Panc1 (cell line): ENCODE results near the gene ZDHHC11. TPM values are rescaled to one million over a fixed set of nuclear protein-coding genes. Genes with fewer than 3 reads are reported as not detected.

Experiments used
- ATAC-seq: fragments of 200-7000 bp; cut with Tn5 transposase; 2 replicates; pipeline ENCODE4 v1.9.1; 2020; ENCODE audit warnings: mild to moderate bottlenecking, moderate library complexity
- BruUV-seq: library from RNA; stranded (reverse); fragments of 400-500 nt; replicated peaks from 2 replicates; lab custom pipeline; 2021; lab: Mats Ljungman, UMichigan
- CTCF ChIA-PET: fragments of 300-600 bp; sonication (Branson Sonifier 250); formaldehyde crosslinking; loops from one replicate; lab custom pipeline; 2022; ENCODE audit warnings: antibody characterized with exemption; lab: Charles Lee
- POLR2A ChIA-PET: fragments of 300-600 bp; sonication (Branson Sonifier 250); formaldehyde crosslinking; loops from one replicate; lab custom pipeline; 2022; ENCODE audit warnings: antibody characterized with exemption; lab: Charles Lee
- DNase-seq: peaks from one replicate; pipeline ENCODE4 v3.0.0-alpha.2; 2010; ENCODE audit warnings: low read depth, low spot score
- H3K27ac ChIP-seq: 2 replicates; pipeline ENCODE4 v1.5.1; 2011; ENCODE audit warnings: mild to moderate bottlenecking, low read length, inconsistent platforms
- H3K27me3 ChIP-seq: fragments of 200-500 bp; sonication (Bioruptor generic); 2 replicates; pipeline ENCODE4 v1.6.0; 2014; ENCODE audit warnings: low read length, inconsistent platforms; ENCODE audit not compliant: control insufficient read depth, insufficient read depth
- H3K36me3 ChIP-seq: fragments of 200-500 bp; sonication (Bioruptor generic); 2 replicates; pipeline ENCODE4 v1.5.1; 2014; ENCODE audit warnings: inconsistent platforms, mild to moderate bottlenecking, low read length, moderate library complexity; ENCODE audit not compliant: control insufficient read depth, insufficient read depth
- H3K4me1 ChIP-seq: 2 replicates; pipeline ENCODE4 v1.5.1; 2011; ENCODE audit warnings: inconsistent platforms, mild to moderate bottlenecking, low read length, moderate library complexity; ENCODE audit not compliant: control insufficient read depth, insufficient read depth
- H3K4me3 ChIP-seq, 2 experiments: 2 replicates each; pipeline ENCODE4 v1.5.1; 2011 to 2012; ENCODE audit warnings: low read depth in 2 of 2, low read length in 2 of 2, mild to moderate bottlenecking in 2 of 2, inconsistent platforms in 1 of 2, moderate library complexity in 1 of 2
- H3K9me3 ChIP-seq: fragments of 200-500 bp; sonication (Bioruptor generic); 2 replicates; pipeline ENCODE4 v1.5.1; 2014; ENCODE audit warnings: low read depth, mild to moderate bottlenecking, inconsistent platforms, low read length, moderate library complexity; ENCODE audit not compliant: control insufficient read depth, insufficient read depth
- CTCF ChIP-seq: fragments of 450-650 bp; IDR thresholded peaks from 2 replicates; pipeline ENCODE4 v1.5.1; 2017; ENCODE audit warnings: mild to moderate bottlenecking
- POLR2AphosphoS5 ChIP-seq: IDR thresholded peaks from 2 replicates; pipeline ENCODE4 v1.6.1; 2012; ENCODE audit warnings: mild to moderate bottlenecking, low read depth, low read length, moderate library complexity
- REST ChIP-seq, 2 experiments: IDR thresholded peaks; 2 replicates each; pipeline ENCODE4 v1.6.1; 2011 to 2012; ENCODE audit warnings: low read depth in 2 of 2, control low read depth in 1 of 2, low read length in 1 of 2, mild to moderate bottlenecking in 1 of 2, moderate library complexity in 1 of 2; ENCODE audit not compliant: insufficient read depth in 1 of 2
- SIN3A ChIP-seq: IDR thresholded peaks from 2 replicates; pipeline ENCODE4 v1.6.1; 2012; ENCODE audit warnings: low read depth, mild to moderate bottlenecking, low read length, moderate library complexity, borderline replicate concordance; ENCODE audit not compliant: insufficient read depth
- TCF7L2 ChIP-seq: IDR thresholded peaks from 2 replicates; pipeline ENCODE4 v1.6.1; 2011; ENCODE audit warnings: mild to moderate bottlenecking, low read depth, low read length, inconsistent platforms
- in situ Hi-C: cut with HindIII; loops from 2 replicates; pipeline ENCODE4 v1.10.0; 2016; ENCODE audit warnings: low sequenced_read_pairs, low pct_unique_long_range_greater_than_20kb
- intact Hi-C: fragments of 100-400 bp; cut with micrococcal nuclease; formaldehyde crosslinking; loops from one replicate; pipeline ENCODE4 v1.10.0; 2022; ENCODE audit not compliant: unreplicated experiment
- total RNA-seq: library from RNA; stranded (reverse); gene quantifications from one replicate; pipeline ENCODE4 v1.2.1, GENCODE V29; 2021; ENCODE audit not compliant: unreplicated experiment

The ZDHHC11 gene
- total RNA-seq, 1 experiment from 2014 or later: 3.0 TPM

- DNase-seq (no peak), ATAC-seq (no peak)
- Histone ChIP-seq H3K4me1 (no peaks in the 10 kb centered on the region), H3K9me3 (no peaks in the 10 kb centered on the region), H3K4me3 (no peak overlapping the region), H3K36me3 (peaks cover 29% of the 10 kb centered on the region), H3K27ac (no peak overlapping the region), H3K27me3 (no peaks in the 10 kb centered on the region)
- ChIA-PET CTCF (no interaction called here), POLR2A (no interaction called here)
- TSS peak; percentile 15 for BruUV-seq
- TF ChIP-seq TCF7L2 (no peak), REST (IDR thresholded peaks at IDR 0.05; ENCODE audit: insufficient read depth in 1 of 2, low read depth in 2 of 2, low read length in 1 of 2) (no peak), POLR2AphosphoS5 (no peak), CTCF (no peak)
- intact Hi-C loops: no loop called here
- in situ Hi-C loops: no loop called here
Measured at GRCh38 chr5:867300-867870, 16.6 kb upstream of the ZDHHC11 start.

- TF ChIP-seq POLR2AphosphoS5: no peak
- TF ChIP-seq SIN3A: no peak
- TF ChIP-seq CTCF: no peak
- TF ChIP-seq REST (IDR thresholded peaks at IDR 0.05; ENCODE audit: insufficient read depth in 1 of 2, low read depth in 2 of 2, low read length in 1 of 2): no peak
- no peak for TF ChIP-seq TCF7L2
- no peak overlapping the region for H3K4me3 ChIP-seq
- ATAC-seq (no peak), DNase-seq (no peak)
- BruUV-seq: no TSS peak
- no peaks in the 10 kb centered on the region for H3K9me3 ChIP-seq
- ChIA-PET POLR2A (no interaction called here), CTCF (no interaction called here)
- H3K36me3 ChIP-seq: peaks cover 21% of the 10 kb centered on the region
- intact Hi-C loops: no loop called here
- no peaks in the 10 kb centered on the region for H3K4me1 ChIP-seq
- in situ Hi-C loops: no loop called here
- no peaks in the 10 kb centered on the region for H3K27me3 ChIP-seq
- H3K27ac ChIP-seq: no peak overlapping the region
Measured at GRCh38 chr5:865771-866170, 15.0 kb upstream of the ZDHHC11 start.
